ENCODE measurements around the gene TCN1. TPM values are rescaled to one million over a fixed set of nuclear protein-coding genes. Genes with fewer than 3 reads are reported as not detected.
"Not testable (repeated sequence)": the region's sequence is repeated elsewhere in the genome, so short reads cannot be mapped to it uniquely, and the experiment has no call there.

Gene TCN1
- total RNA-seq, 1 experiment from 2014 or later: not detected

GRCh38 chr11:59818572-59818971 is 47.7 kb downstream of the TCN1 start:
- no peaks in the 10 kb centered on the region for H3K9me3 ChIP-seq (ENCODE audit: low read depth, low read length, poor library complexity, severe bottlenecking)
- no peaks in the 10 kb centered on the region for H3K36me3 ChIP-seq (ENCODE audit: insufficient read depth, low read length, poor library complexity, severe bottlenecking)
- no peak overlapping the region for H3K4me3 ChIP-seq (ENCODE audit: low read depth, low read length, poor library complexity, severe bottlenecking)
- intact Hi-C loops (cut with micrococcal nuclease; ENCODE audit: unreplicated experiment): no loop called here
- ChIA-PET CTCF (no interaction called here), POLR2A (ENCODE audit: low non-redundant PET) (no interaction called here)
- H3K4me1 ChIP-seq (ENCODE audit: insufficient read depth, low read length, poor library complexity, severe bottlenecking): no peaks in the 10 kb centered on the region
- DNase-seq (ENCODE audit: low spot score): no peak
- no peaks in the 10 kb centered on the region for H3K27me3 ChIP-seq (replicated peaks; ENCODE audit: insufficient read depth, low read depth, low read length, poor library complexity)
- H3K27ac ChIP-seq (ENCODE audit: low read depth, low read length, poor library complexity, severe bottlenecking): no peak overlapping the region
- BruUV-seq (replicated peaks): no TSS peak
- TF ChIP-seq CTCF (conservative IDR thresholded peaks at IDR 0.05; ENCODE audit: low read depth, low read length): no peak
- no peak for TF ChIP-seq EZH2 (IDR thresholded peaks at IDR 0.05; ENCODE audit: borderline replicate concordance, low read depth, low read length, poor library complexity, severe bottlenecking)

GRCh38 chr11:59816434-59816833 is 49.9 kb downstream of the TCN1 start:
- H3K9me3 ChIP-seq (ENCODE audit: low read depth, low read length, poor library complexity, severe bottlenecking); H3K4me1 ChIP-seq (ENCODE audit: insufficient read depth, low read length, poor library complexity, severe bottlenecking); DNase-seq (ENCODE audit: low spot score); CTCF ChIA-PET; H3K36me3 ChIP-seq (ENCODE audit: insufficient read depth, low read length, poor library complexity, severe bottlenecking); intact Hi-C loops (cut with micrococcal nuclease; ENCODE audit: unreplicated experiment); H3K27ac ChIP-seq (ENCODE audit: low read depth, low read length, poor library complexity, severe bottlenecking); BruUV-seq (replicated peaks); POLR2A ChIA-PET (ENCODE audit: low non-redundant PET); H3K4me3 ChIP-seq (ENCODE audit: low read depth, low read length, poor library complexity, severe bottlenecking); H3K27me3 ChIP-seq (replicated peaks; ENCODE audit: insufficient read depth, low read depth, low read length, poor library complexity): not testable (repeated sequence)

DNA sequence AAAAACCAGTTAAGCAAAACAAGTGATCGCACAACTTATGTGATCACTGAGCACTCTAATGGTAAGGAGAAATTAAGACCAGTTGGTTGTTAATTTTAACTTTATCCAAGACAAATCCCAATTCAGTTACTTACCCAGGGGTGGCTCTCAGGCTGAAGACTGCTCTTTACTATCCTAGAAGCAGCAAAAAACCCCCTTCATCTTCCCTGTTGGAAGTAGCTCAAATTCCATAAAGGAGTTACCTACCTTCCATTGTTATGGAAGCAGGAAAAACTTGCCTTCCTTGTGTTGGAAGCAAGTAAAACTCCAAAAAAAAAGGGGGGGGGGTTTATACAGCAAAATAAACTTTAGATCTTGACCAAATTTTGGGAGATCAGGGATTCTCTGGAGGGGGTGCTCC is 50.5 kb downstream of the TCN1 start:
- DNase-seq (ENCODE audit: low spot score): no peak
- Histone ChIP-seq H3K4me1 (ENCODE audit: insufficient read depth, low read length, poor library complexity, severe bottlenecking) (no peaks in the 10 kb centered on the region), H3K27me3 (replicated peaks; ENCODE audit: insufficient read depth, low read depth, low read length, poor library complexity) (no peaks in the 10 kb centered on the region), H3K9me3 (ENCODE audit: low read depth, low read length, poor library complexity, severe bottlenecking) (no peaks in the 10 kb centered on the region), H3K36me3 (ENCODE audit: insufficient read depth, low read length, poor library complexity, severe bottlenecking) (no peaks in the 10 kb centered on the region), H3K4me3 (ENCODE audit: low read depth, low read length, poor library complexity, severe bottlenecking) (no peak overlapping the region), H3K27ac (ENCODE audit: low read depth, low read length, poor library complexity, severe bottlenecking) (no peak overlapping the region)
- TF ChIP-seq EZH2 (IDR thresholded peaks at IDR 0.05; ENCODE audit: borderline replicate concordance, low read depth, low read length, poor library complexity, severe bottlenecking) (no peak), CTCF (conservative IDR thresholded peaks at IDR 0.05; ENCODE audit: low read depth, low read length) (no peak)
- BruUV-seq (replicated peaks): no TSS peak
- POLR2A ChIA-PET (ENCODE audit: low non-redundant PET): no interaction called here
- intact Hi-C loops (cut with micrococcal nuclease; ENCODE audit: unreplicated experiment): no loop called here
- CTCF ChIA-PET: no interaction called here

DNA sequence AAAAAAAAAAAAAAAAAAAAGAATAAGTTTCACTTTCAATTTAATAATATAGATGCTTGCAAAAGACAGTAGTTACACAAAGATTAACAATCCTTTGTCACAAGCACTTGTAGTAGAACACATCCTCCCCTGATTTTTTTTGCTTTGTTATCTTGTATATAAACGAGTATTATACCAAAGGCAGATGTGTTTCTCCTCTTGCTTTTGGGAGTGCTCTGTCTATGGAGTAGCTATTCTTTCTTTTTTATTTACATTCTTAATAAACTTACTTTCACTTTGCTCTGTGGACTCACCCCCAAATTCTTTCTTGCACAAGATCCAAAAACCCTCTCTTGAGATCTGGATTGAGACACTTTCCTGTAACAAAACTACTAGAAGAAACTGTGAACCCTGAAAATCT is 52.3 kb downstream of the TCN1 start:
- BruUV-seq (replicated peaks): no TSS peak
- no peak overlapping the region for H3K4me3 ChIP-seq (ENCODE audit: low read depth, low read length, poor library complexity, severe bottlenecking)
- H3K36me3 ChIP-seq (ENCODE audit: insufficient read depth, low read length, poor library complexity, severe bottlenecking): peaks cover under 1% of the 10 kb centered on the region
- intact Hi-C loops (cut with micrococcal nuclease; ENCODE audit: unreplicated experiment): no loop called here
- DNase-seq (ENCODE audit: low spot score): no peak
- CTCF ChIA-PET: no interaction called here
- no peaks in the 10 kb centered on the region for H3K9me3 ChIP-seq (ENCODE audit: low read depth, low read length, poor library complexity, severe bottlenecking)
- no peaks in the 10 kb centered on the region for H3K27me3 ChIP-seq (replicated peaks; ENCODE audit: insufficient read depth, low read depth, low read length, poor library complexity)
- H3K27ac ChIP-seq (ENCODE audit: low read depth, low read length, poor library complexity, severe bottlenecking): no peak overlapping the region
- TF ChIP-seq EZH2 (IDR thresholded peaks at IDR 0.05; ENCODE audit: borderline replicate concordance, low read depth, low read length, poor library complexity, severe bottlenecking): no peak
- TF ChIP-seq CTCF (conservative IDR thresholded peaks at IDR 0.05; ENCODE audit: low read depth, low read length): no peak
- POLR2A ChIA-PET (ENCODE audit: low non-redundant PET): interaction anchor here (0.6 kb wide), 1 partner anchor 185 kb away, joined by 7 read pairs; no protein-coding TSS in a partner anchor
- H3K4me1 ChIP-seq (ENCODE audit: insufficient read depth, low read length, poor library complexity, severe bottlenecking): peaks cover 6% of the 10 kb centered on the region
